ENCODE data around the gene RPL39. TPM values are rescaled to one million over a fixed set of nuclear protein-coding genes. Genes with fewer than 3 reads are reported as not detected.

RPL39 gene
- total and polyA plus RNA-seq, 10 of the 15 experiments (the other 5 are each of a cell fraction or from before 2014, with no cell fraction given): 1,792 to 6,541 (median 3,667) TPM

DNA sequence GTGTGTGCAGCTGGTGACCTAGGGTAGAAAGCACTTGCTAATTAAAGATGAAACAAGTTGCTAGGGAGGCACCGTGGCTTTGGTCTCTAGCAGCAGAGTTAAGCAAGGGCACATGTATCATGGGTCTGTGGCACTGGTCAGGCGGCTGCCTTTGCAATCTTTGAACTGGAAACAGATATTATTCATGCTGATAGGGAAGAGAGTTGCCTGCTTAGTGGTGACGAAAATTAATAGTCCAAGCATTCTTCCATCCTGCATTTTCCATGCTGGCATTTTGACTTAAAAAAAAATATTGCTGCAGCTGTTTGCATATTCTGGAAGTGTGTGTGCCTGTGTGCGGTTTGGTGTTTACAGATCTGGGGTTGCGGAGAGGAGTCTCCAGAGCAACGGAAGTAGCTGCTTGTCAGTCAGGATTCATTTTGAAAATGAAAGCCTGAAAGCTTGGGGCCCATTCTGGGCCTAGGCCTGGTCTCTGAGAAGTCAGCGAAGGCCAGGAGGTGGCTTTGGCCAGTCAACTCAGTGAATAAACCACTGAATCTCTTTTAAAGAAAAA lies 35.4 kb downstream of the RPL39 start (continued):
- TF ChIP-seq CHD4 (IDR thresholded peaks at IDR 0.05) (no peak), CHD1 (IDR thresholded peaks at IDR 0.05; ENCODE audit: low read depth, low read length) (no peak), POLR2AphosphoS2 (IDR thresholded peaks at IDR 0.05; ENCODE audit: low read depth, low read length) (no peak), CHD2 (IDR thresholded peaks at IDR 0.05; ENCODE audit: borderline replicate concordance, low read depth, low read length) (peak; percentile 87), YY1 (IDR thresholded peaks at IDR 0.05; ENCODE audit: low read depth, low read length) (peak; percentile 52), GABPA (IDR thresholded peaks at IDR 0.05; ENCODE audit: low read depth) (peak; percentile 54; the same call in 1 of the 2 replicates), MYB (IDR thresholded peaks at IDR 0.05; ENCODE audit: borderline replicate concordance, low read depth, low read length) (no peak), SP1 (IDR thresholded peaks at IDR 0.05; ENCODE audit: low read depth, low read length) (peak; percentile 69), RAD51 (IDR thresholded peaks at IDR 0.05) (peak; percentile 55), BCLAF1 (IDR thresholded peaks at IDR 0.05) (no peak), NFYB (IDR thresholded peaks at IDR 0.05; ENCODE audit: insufficient read depth, low read depth, low read length) (no peak), CREB1 (IDR thresholded peaks at IDR 0.05; ENCODE audit: low read depth) (no peak), MTA2 (IDR thresholded peaks at IDR 0.05; ENCODE audit: low read depth) (peak; percentile 82), HDGF (IDR thresholded peaks at IDR 0.05) (no peak)
- TF ChIP-seq, protein P1, sequence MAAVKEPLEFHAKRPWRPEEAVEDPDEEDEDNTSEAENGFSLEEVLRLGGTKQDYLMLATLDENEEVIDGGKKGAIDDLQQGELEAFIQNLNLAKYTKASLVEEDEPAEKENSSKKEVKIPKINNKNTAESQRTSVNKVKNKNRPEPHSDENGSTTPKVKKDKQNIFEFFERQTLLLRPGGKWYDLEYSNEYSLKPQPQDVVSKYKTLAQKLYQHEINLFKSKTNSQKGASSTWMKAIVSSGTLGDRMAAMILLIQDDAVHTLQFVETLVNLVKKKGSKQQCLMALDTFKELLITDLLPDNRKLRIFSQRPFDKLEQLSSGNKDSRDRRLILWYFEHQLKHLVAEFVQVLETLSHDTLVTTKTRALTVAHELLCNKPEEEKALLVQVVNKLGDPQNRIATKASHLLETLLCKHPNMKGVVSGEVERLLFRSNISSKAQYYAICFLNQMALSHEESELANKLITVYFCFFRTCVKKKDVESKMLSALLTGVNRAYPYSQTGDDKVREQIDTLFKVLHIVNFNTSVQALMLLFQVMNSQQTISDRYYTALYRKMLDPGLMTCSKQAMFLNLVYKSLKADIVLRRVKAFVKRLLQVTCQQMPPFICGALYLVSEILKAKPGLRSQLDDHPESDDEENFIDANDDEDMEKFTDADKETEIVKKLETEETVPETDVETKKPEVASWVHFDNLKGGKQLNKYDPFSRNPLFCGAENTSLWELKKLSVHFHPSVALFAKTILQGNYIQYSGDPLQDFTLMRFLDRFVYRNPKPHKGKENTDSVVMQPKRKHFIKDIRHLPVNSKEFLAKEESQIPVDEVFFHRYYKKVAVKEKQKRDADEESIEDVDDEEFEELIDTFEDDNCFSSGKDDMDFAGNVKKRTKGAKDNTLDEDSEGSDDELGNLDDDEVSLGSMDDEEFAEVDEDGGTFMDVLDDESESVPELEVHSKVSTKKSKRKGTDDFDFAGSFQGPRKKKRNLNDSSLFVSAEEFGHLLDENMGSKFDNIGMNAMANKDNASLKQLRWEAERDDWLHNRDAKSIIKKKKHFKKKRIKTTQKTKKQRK (IDR thresholded peaks at IDR 0.05; ENCODE audit: low read depth, low read length): no peak
- TF ChIP-seq, protein P2, sequence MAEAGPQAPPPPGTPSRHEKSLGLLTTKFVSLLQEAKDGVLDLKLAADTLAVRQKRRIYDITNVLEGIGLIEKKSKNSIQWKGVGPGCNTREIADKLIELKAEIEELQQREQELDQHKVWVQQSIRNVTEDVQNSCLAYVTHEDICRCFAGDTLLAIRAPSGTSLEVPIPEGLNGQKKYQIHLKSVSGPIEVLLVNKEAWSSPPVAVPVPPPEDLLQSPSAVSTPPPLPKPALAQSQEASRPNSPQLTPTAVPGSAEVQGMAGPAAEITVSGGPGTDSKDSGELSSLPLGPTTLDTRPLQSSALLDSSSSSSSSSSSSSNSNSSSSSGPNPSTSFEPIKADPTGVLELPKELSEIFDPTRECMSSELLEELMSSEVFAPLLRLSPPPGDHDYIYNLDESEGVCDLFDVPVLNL (IDR thresholded peaks at IDR 0.05; ENCODE audit: low read depth, low read length): no peak
- TF ChIP-seq, protein P3, sequence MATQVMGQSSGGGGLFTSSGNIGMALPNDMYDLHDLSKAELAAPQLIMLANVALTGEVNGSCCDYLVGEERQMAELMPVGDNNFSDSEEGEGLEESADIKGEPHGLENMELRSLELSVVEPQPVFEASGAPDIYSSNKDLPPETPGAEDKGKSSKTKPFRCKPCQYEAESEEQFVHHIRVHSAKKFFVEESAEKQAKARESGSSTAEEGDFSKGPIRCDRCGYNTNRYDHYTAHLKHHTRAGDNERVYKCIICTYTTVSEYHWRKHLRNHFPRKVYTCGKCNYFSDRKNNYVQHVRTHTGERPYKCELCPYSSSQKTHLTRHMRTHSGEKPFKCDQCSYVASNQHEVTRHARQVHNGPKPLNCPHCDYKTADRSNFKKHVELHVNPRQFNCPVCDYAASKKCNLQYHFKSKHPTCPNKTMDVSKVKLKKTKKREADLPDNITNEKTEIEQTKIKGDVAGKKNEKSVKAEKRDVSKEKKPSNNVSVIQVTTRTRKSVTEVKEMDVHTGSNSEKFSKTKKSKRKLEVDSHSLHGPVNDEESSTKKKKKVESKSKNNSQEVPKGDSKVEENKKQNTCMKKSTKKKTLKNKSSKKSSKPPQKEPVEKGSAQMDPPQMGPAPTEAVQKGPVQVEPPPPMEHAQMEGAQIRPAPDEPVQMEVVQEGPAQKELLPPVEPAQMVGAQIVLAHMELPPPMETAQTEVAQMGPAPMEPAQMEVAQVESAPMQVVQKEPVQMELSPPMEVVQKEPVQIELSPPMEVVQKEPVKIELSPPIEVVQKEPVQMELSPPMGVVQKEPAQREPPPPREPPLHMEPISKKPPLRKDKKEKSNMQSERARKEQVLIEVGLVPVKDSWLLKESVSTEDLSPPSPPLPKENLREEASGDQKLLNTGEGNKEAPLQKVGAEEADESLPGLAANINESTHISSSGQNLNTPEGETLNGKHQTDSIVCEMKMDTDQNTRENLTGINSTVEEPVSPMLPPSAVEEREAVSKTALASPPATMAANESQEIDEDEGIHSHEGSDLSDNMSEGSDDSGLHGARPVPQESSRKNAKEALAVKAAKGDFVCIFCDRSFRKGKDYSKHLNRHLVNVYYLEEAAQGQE (IDR thresholded peaks at IDR 0.05; ENCODE audit: low read depth, low read length): no peak
